ENCODE results near the gene BCL7C. TPM values are rescaled to one million over a fixed set of nuclear protein-coding genes. Genes with fewer than 3 reads are reported as not detected.
"Not testable (repeated sequence)": the region's sequence is repeated elsewhere in the genome, so short reads cannot be mapped to it uniquely, and the experiment has no call there.

BCL7C gene
- total RNA-seq, 1 experiment from 2014 or later = 28.2 TPM

GRCh38 chr16:30894540-30895368, 877 bp upstream of the BCL7C start:
- Histone ChIP-seq H3K4me1 (ENCODE audit: insufficient read depth, low read length, poor library complexity, severe bottlenecking) (peaks cover 16% of the 10 kb centered on the region), H3K27me3 (replicated peaks; ENCODE audit: insufficient read depth, low read depth, low read length, poor library complexity) (no peaks in the 10 kb centered on the region), H3K27ac (ENCODE audit: low read depth, low read length, poor library complexity, severe bottlenecking) (peak overlapping the region; percentile 60), H3K4me3 (ENCODE audit: low read depth, low read length, poor library complexity, severe bottlenecking) (peak overlapping the region; percentile 79), H3K36me3 (ENCODE audit: insufficient read depth, low read length, poor library complexity, severe bottlenecking) (peaks cover 9% of the 10 kb centered on the region), H3K9me3 (ENCODE audit: low read depth, low read length, poor library complexity, severe bottlenecking) (no peaks in the 10 kb centered on the region)
- intact Hi-C loops (cut with micrococcal nuclease; ENCODE audit: unreplicated experiment) = no loop called here
- BruUV-seq (replicated peaks) = no TSS peak
- POLR2A ChIA-PET (ENCODE audit: low non-redundant PET) = no interaction called here
- CTCF ChIA-PET = no interaction called here
- no peak for DNase-seq (ENCODE audit: low spot score)
- TF ChIP-seq EZH2 (IDR thresholded peaks at IDR 0.05; ENCODE audit: borderline replicate concordance, low read depth, low read length, poor library complexity, severe bottlenecking) = no peak

- POLR2A ChIA-PET (ENCODE audit: low non-redundant PET) = no interaction called here
- TF ChIP-seq EZH2 (IDR thresholded peaks at IDR 0.05; ENCODE audit: borderline replicate concordance, low read depth, low read length, poor library complexity, severe bottlenecking) (no peak), CTCF (conservative IDR thresholded peaks at IDR 0.05; ENCODE audit: low read depth, low read length) (no peak)
- peaks cover 16% of the 10 kb centered on the region for H3K4me1 ChIP-seq (ENCODE audit: insufficient read depth, low read length, poor library complexity, severe bottlenecking)
- no peaks in the 10 kb centered on the region for H3K9me3 ChIP-seq (ENCODE audit: low read depth, low read length, poor library complexity, severe bottlenecking)
- H3K27ac ChIP-seq (ENCODE audit: low read depth, low read length, poor library complexity, severe bottlenecking) = peak overlapping the region; percentile 84
- BruUV-seq (replicated peaks) = no TSS peak
- H3K27me3 ChIP-seq (replicated peaks; ENCODE audit: insufficient read depth, low read depth, low read length, poor library complexity) = no peaks in the 10 kb centered on the region
- DNase-seq (ENCODE audit: low spot score) = no peak
- peaks cover 18% of the 10 kb centered on the region for H3K36me3 ChIP-seq (ENCODE audit: insufficient read depth, low read length, poor library complexity, severe bottlenecking)
- CTCF ChIA-PET = no interaction called here
- intact Hi-C loops (cut with micrococcal nuclease; ENCODE audit: unreplicated experiment) = no loop called here
- peak overlapping the region; percentile 79 for H3K4me3 ChIP-seq (ENCODE audit: low read depth, low read length, poor library complexity, severe bottlenecking)
Observed at GRCh38 chr16:30893417-30893743, 497 bp downstream of the BCL7C start.

GRCh38 chr16:30892670-30893416, 1.0 kb downstream of the BCL7C start:
- no peaks in the 10 kb centered on the region for H3K27me3 ChIP-seq (replicated peaks; ENCODE audit: insufficient read depth, low read depth, low read length, poor library complexity)
- BruUV-seq (replicated peaks) = no TSS peak
- CTCF ChIA-PET = no interaction called here
- peaks cover 19% of the 10 kb centered on the region for H3K36me3 ChIP-seq (ENCODE audit: insufficient read depth, low read length, poor library complexity, severe bottlenecking)
- POLR2A ChIA-PET (ENCODE audit: low non-redundant PET) = no interaction called here
- peak overlapping the region; percentile 79 for H3K4me3 ChIP-seq (ENCODE audit: low read depth, low read length, poor library complexity, severe bottlenecking)
- intact Hi-C loops (cut with micrococcal nuclease; ENCODE audit: unreplicated experiment) = no loop called here
- H3K27ac ChIP-seq (ENCODE audit: low read depth, low read length, poor library complexity, severe bottlenecking) = peak overlapping the region; percentile 84
- no peaks in the 10 kb centered on the region for H3K9me3 ChIP-seq (ENCODE audit: low read depth, low read length, poor library complexity, severe bottlenecking)
- TF ChIP-seq EZH2 (IDR thresholded peaks at IDR 0.05; ENCODE audit: borderline replicate concordance, low read depth, low read length, poor library complexity, severe bottlenecking) (no peak), CTCF (conservative IDR thresholded peaks at IDR 0.05; ENCODE audit: low read depth, low read length) (no peak)
- peaks cover 16% of the 10 kb centered on the region for H3K4me1 ChIP-seq (ENCODE audit: insufficient read depth, low read length, poor library complexity, severe bottlenecking)
- DNase-seq (ENCODE audit: low spot score) = no peak

- H3K36me3 ChIP-seq (ENCODE audit: insufficient read depth, low read length, poor library complexity, severe bottlenecking) = peaks cover 19% of the 10 kb centered on the region
- intact Hi-C loops (cut with micrococcal nuclease; ENCODE audit: unreplicated experiment); H3K27ac ChIP-seq (ENCODE audit: low read depth, low read length, poor library complexity, severe bottlenecking); BruUV-seq (replicated peaks); H3K4me1 ChIP-seq (ENCODE audit: insufficient read depth, low read length, poor library complexity, severe bottlenecking); H3K9me3 ChIP-seq (ENCODE audit: low read depth, low read length, poor library complexity, severe bottlenecking); DNase-seq (ENCODE audit: low spot score); H3K27me3 ChIP-seq (replicated peaks; ENCODE audit: insufficient read depth, low read depth, low read length, poor library complexity); H3K4me3 ChIP-seq (ENCODE audit: low read depth, low read length, poor library complexity, severe bottlenecking); POLR2A ChIA-PET (ENCODE audit: low non-redundant PET): not testable (repeated sequence)
- CTCF ChIA-PET = interaction anchor here (0.6 kb wide), 1 partner anchor 68 kb away, joined by 13 read pairs; no protein-coding TSS in a partner anchor
Observed at GRCh38 chr16:30891043-30891823, 2.6 kb downstream of the BCL7C start.
